GM18505 (cell line): ENCODE results near the gene GLB1L3.
"Not testable (repeated sequence)": the region's sequence is repeated elsewhere in the genome, so short reads cannot be mapped to it uniquely, and the experiment has no call there.

ENCODE experiments used
- ATAC-seq: cut with Tn5 transposase; IDR thresholded peaks from one replicate; pipeline ENCODE4 v1.9.1; 2021; ENCODE audit not compliant: unreplicated experiment
- POLR2A ChIP-seq: IDR thresholded peaks from 4 replicates; pipeline ENCODE4 v1.6.1; 2011; ENCODE audit warnings: borderline replicate concordance; ENCODE audit not compliant: insufficient read depth, insufficient read length; ENCODE audit errors: extremely low read depth

Gene GLB1L3

DNA sequence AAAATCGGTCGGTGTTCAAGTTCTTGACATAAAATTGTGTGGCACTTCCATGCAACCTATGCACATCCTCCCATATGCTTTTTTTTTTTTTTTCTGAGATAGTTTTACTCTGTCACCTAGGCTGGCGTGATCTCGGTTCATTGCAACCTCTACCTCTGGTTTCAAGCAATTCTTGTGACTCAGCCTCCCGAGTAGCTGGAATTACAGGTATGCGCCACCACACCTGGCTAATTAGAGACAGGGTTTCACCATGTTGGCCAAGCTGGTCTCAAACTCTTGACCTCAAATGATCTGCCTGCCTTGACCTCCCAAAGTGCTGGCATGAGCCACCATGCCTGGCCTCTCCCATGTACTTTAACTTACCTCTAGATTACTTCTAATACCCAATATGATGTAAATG, 15.0 kb downstream of the GLB1L3 start:
- TF ChIP-seq POLR2A, result no peak
- no peak for ATAC-seq

DNA sequence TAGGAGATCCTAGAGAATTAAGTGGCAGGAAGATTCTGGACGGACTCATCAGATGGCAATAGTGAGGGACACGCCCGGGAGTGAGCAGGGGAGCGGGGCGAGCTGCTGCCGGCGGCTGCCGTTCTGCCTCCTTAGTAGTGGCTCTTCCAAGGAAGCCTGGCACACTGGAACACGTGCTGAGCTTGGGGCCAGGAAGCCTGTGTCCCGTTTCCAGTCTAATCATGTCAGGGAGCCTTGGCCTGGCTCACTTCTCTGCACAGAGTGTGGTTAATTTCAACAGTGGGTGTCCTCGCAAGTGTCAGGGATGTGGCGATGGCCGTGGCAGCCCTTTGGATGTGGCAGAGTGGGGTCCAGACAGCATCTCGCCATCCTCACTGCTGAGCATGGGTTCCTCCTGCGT, 16.5 kb downstream of the GLB1L3 start:
- ATAC-seq, result no peak
- no peak for TF ChIP-seq POLR2A

DNA sequence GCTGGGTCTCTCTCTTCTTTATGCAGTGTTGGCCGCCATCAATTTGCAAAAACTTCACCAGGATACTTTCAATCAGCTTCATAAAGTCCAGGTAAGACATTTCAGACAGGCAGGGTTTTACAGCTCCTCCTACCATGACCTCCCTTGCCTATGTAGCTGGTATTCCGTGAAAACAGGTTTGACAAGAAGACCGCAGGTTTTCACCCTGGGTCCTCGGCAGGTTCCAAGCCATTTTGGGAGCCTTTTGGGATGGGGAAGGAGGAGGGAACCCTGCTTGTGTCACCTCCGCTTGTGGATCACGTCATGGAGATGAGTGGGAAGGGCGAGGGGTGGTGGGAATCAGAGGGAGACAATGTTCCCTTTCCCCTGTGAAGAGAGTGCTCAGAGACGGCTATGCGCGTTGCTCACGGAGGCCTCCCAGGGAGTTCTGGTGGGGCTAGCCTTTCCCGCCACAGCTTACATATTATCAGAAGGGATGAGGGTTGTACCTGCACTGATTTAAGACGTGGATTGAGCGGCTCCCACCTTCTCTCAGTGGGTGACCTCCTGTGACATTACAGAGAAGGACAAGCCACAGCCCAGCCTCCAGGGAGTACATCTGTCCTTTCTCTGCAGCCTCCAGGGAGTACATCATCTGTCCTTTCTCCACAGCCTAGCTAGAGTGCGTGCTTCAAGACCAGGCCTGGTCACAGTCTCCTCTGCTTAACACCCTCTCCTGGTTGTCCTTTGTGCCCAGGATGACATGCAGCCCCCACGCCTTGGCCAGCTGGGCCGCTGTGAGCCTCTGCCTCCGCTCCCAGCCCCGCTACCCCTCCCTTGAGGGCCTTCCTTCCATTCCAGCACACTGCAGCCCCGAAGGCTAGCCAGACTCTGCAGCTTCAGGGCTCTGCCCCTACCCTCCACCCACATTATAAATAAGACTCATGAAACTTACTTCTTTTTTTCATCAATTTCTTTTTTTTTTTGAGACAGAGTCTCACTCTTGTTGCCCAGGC, 17.2 kb downstream of the GLB1L3 start:
- ATAC-seq, result no peak
- TF ChIP-seq POLR2A, result no peak

DNA sequence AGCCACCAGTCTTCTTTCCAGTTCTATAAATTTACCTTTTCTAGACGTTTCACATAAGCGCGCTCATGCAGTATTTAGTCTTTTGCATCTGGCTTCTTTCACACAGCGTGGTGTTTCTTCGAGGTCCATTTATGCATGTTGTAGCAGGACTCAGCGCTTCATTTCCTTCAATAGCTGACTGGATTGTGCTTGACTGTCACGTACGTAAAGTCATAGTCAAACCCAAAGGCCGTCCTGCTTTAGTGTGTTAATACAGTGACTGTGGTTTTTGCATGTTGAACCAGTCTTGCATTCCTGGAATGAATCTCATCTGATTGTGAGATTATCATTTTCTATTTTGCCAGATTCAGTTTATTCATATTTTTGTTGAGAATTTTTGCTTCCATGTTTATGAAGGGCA, 18.5 kb downstream of the GLB1L3 start:
- ATAC-seq, result no peak
- TF ChIP-seq POLR2A, result no peak

DNA sequence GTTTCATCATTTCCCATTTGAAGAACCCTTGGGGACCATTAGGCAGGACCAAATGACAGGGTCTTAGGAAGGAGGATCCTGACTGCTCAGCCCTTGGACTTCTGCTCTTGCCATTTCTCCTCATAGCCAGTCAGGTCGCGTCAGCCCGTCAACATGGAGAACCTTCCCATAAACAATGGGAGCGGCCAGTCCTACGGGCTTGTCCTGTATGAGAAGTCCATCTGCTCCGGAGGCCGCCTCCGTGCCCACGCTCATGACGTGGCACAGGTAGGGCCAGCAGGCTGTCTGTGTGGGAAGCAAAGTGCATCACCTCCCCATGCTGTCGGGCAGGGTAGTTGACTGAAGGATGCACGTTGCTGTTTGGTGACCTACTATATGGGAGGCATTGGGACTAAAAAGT, 36.0 kb downstream of the GLB1L3 start:
- no peak for ATAC-seq
- no peak for TF ChIP-seq POLR2A

DNA sequence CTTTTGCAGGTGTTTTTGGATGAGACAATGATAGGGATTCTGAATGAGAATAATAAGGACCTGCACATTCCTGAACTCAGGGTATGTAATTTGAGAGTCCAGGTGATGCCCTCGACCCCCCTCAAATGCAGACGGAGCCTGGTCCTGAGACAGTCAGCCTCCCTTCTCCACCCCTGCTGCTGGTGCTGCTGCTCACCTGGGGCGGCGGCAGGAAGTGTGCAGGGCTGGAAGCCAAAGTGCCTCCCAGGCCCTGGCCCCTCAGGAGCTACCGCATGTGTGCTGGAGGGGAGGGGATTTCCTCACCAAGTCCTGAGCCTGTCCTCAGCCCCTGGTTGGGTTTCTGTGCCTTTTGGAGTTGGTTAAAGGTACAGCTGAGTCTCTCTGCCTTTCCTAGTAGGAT, 36.6 kb downstream of the GLB1L3 start:
- TF ChIP-seq POLR2A, result no peak
- no peak for ATAC-seq

DNA sequence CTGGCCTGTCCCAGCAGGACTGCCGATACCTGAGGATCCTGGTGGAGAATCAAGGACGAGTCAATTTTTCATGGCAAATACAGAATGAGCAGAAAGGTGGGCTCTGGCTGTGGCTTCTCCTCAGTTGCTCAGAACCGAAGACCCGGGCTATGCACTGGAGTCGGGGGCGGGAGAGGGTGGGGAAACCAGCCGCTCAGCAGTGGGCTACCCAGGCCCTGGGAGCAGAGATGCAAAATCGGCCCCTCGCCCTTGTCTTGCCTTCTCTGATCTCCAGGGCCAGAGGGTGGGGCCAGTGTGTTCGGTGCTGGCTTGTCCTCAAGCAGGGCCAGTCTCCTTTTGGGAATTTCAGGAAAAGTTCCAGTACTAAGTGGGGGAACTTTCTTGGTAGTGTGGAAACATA, 37.2 kb downstream of the GLB1L3 start:
- ATAC-seq, result no peak
- no peak for TF ChIP-seq POLR2A

DNA sequence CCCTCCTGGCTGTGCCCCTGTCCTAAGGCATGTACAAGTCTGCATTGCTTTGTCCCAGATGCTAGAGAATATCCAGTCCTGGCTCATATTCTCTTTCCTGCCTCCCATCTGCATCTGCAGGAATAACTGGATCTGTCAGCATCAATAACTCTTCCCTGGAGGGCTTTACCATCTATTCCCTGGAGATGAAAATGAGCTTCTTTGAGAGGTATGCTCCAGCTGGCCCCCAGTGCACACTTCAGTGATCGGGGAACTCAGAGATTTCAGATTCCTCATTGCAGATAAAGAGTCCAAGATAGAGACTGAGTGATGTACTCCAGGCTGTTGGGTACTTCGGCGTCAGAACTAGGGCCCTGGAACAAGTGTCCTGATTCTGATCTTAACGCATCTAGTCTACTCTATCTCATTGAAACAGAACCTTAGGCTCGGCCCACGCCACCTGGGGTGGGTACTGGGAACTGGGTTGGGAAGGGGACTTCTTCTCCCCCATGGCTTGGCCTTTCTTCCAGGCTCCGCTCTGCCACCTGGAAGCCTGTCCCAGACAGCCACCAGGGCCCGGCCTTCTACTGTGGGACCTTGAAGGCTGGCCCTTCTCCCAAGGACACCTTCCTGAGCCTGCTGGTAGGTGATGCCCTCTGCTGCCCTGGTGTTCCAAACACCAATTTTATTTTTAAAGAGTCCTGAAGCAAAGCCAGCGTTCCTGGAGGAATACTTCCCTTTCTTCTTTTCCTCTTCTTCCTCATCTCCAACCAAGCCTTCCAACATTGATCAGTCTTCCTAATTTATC, 37.8 kb downstream of the GLB1L3 start:
- ATAC-seq, result no peak
- TF ChIP-seq POLR2A, result no peak

DNA sequence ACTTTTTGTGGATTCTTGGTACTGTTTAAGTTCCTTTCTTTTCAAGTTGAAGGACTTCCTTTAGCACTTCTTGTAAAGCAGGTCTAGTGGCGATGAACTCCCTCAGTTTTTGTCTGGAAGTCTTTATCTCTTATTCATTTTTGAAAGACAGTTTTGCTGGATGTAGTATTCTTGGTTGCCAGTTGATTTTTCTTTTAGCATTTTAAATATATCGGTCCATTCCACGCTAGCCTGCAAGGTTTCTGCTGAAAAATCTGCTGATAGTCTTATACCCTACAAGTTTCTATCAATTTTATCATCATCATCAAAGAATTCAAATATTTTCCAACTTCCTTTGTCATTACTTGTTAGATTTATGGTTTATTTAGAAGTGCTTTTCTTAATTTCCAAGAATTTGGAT, 40.9 kb downstream of the GLB1L3 start:
- ATAC-seq, result no peak
- no peak for TF ChIP-seq POLR2A

DNA sequence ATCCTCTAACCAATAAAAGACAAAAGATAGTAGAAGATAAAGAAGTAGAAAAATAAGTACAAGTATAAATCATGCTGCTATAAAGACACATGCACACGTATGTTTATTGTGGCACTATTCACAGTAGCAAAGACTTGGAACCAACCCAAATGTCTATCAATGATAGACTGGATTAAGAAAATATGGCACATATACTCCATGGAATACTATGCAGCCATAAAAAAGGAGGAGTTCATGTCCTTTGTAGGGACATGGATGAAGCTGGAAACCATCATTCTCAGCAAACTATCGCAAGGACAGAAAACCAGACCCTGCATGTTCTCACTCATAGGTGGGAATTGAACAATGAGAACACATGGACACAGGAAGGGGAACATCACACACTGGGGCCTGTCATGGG, 45.2 kb downstream of the GLB1L3 start:
- not testable (repeated sequence) for ATAC-seq

DNA sequence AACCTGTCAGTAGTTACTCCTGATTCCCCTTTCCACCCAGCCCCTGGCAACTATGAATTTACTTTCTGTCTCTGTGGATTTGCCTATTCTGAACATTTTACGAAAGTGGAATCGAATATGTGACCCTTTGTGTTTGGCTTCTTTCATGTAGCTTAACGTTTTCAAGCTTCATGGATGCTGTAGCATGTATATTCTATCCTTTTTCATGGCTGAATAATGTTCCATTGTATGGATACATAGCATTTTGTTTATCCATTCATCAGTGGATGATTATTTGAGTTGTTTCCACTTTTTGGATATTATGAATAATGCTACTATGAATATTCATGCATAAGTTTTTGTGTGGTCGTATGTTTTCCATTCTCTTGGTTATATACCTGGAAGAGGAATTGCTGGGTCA, 46.4 kb downstream of the GLB1L3 start:
- no peak for TF ChIP-seq POLR2A
- no peak for ATAC-seq

DNA sequence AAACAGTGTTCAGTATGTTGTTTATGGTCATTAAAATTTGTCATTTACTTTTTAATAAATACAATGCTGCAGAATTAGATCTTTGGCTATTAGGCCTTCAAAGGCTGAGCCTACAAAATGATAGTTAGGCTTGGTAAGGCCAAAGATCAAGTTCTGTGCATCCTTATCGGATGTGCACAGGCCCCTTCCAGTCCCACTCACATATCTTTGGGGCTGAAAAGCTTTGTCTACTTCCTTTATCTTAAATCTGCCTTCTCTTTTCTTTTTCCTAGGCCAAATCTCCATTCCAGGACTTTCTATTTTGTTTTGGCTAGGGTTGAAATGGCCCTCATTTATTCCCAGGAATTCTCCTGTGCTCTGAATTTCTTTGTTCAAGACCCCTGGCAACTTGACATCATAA, 52.3 kb downstream of the GLB1L3 start:
- TF ChIP-seq POLR2A, result no peak
- no peak for ATAC-seq

DNA sequence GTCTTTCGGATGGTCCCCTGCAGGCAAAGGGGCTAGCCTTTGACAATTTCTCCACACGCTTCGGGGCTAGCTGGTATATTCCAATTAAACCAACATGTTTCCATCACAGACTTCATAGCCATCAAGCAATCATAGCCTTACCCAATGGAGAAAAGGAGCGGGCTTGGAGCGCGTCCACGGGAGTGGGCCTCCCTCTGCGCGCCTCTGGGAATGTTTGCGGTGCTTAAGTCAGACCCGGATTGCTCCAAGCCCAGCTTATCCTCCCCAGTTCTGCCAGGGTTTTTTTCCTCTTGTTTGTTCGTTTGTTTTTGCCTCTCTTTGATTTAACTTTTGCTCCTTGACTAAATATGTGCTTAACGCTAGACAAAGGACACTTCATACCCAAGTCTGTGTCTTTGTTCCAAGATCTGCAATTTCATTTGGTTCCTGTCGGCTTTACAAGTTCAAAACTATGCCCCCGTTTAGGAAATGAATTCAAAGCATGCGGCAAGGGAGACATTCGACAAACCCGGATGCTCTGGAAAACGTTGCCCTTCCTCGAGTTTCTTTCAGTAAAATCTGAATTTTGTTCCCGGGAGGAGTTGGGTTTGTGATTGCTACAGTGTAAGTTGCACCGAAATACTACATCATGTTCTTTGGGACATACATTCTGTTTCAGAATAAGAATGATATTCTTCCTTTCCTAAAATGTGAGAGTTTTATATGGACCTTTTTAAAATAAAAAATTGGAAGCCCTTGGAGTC, 54.6 kb downstream of the GLB1L3 start:
- TF ChIP-seq POLR2A, result no peak
- no peak for ATAC-seq
